ENCODE data around the gene PHLDB2.

- TF ChIP-seq CTCF (IDR thresholded peaks at IDR 0.05; ENCODE audit: insufficient read depth, low read depth, low read length) (no peak), EZH2 (IDR thresholded peaks at IDR 0.05; ENCODE audit: insufficient read depth, low read length) (no peak)
These were observed 34.7 kb upstream of the PHLDB2 start for GRCh38 chr3:111824351-111824750.
